Stimulated activated CD4-positive, alpha-beta T cell treated with anti-CD3 and anti-CD28 coated beads, Interleukin-2, amount 100 ng/mL, for 24 hours (primary cell): Measurements from ENCODE around the gene DKK3.

Experiments
- DNase-seq, 2 donors: peaks; one replicate each; pipeline ENCODE4 v3.0.0-alpha.2; 2020

Gene DKK3

GRCh38 chr11:12029738-12030363, 21.4 kb upstream of the DKK3 start:
- DNase-seq = no peak

- no peak for DNase-seq
Observed at GRCh38 chr11:12029119-12029518, 20.7 kb upstream of the DKK3 start.

- DNase-seq = no peak
Observed at GRCh38 chr11:12028303-12028702, 19.9 kb upstream of the DKK3 start.

GRCh38 chr11:12026331-12027211, 18.1 kb upstream of the DKK3 start:
- no peak for DNase-seq

GRCh38 chr11:12024254-12024926, 16.0 kb upstream of the DKK3 start:
- DNase-seq = no peak

- no peak for DNase-seq
Observed at GRCh38 chr11:12023015-12023414, 14.6 kb upstream of the DKK3 start.

GRCh38 chr11:12020546-12020945, 12.1 kb upstream of the DKK3 start:
- no peak for DNase-seq

GRCh38 chr11:12019866-12020416, 11.5 kb upstream of the DKK3 start:
- DNase-seq = no peak

- no peak for DNase-seq
Observed at GRCh38 chr11:12019337-12019736, 10.9 kb upstream of the DKK3 start.

- DNase-seq = no peak
Observed at GRCh38 chr11:12017865-12018453, 9.5 kb upstream of the DKK3 start.

- DNase-seq = no peak
Observed at GRCh38 chr11:12017243-12017678, 8.8 kb upstream of the DKK3 start.

GRCh38 chr11:12016246-12016645, 7.8 kb upstream of the DKK3 start:
- no peak for DNase-seq

GRCh38 chr11:12015486-12015885, 7.1 kb upstream of the DKK3 start:
- no peak for DNase-seq

GRCh38 chr11:12013781-12014180, 5.4 kb upstream of the DKK3 start:
- no peak for DNase-seq

- DNase-seq = no peak
Observed at GRCh38 chr11:12009617-12010321, 1.3 kb upstream of the DKK3 start.

GRCh38 chr11:12008790-12009616, 577 bp upstream of the DKK3 start:
- no peak for DNase-seq

GRCh38 chr11:12007230-12007593, 1.2 kb downstream of the DKK3 start:
- no peak for DNase-seq

GRCh38 chr11:12006552-12007229, 1.7 kb downstream of the DKK3 start:
- DNase-seq = no peak

- DNase-seq = no peak
Observed at GRCh38 chr11:12005476-12005875, 3.0 kb downstream of the DKK3 start.

- DNase-seq = no peak
Observed at GRCh38 chr11:12005061-12005460, 3.4 kb downstream of the DKK3 start.

- DNase-seq = no peak
Observed at GRCh38 chr11:12003815-12004214, 4.6 kb downstream of the DKK3 start.
